ENCODE measurements around the gene ADD2.

ADD2 gene

GRCh38 chr2:70738159-70738558, 29.8 kb downstream of the ADD2 start:
- peaks cover under 1% of the 10 kb centered on the region for H3K36me3 ChIP-seq
- H3K27me3 ChIP-seq (ENCODE audit: insufficient read depth, low read depth, severe bottlenecking), result no peaks in the 10 kb centered on the region
- no peak overlapping the region for H3K4me3 ChIP-seq (ENCODE audit: low read depth, low read length)
- H3K27ac ChIP-seq, result no peak overlapping the region
- TF ChIP-seq, protein P1, sequence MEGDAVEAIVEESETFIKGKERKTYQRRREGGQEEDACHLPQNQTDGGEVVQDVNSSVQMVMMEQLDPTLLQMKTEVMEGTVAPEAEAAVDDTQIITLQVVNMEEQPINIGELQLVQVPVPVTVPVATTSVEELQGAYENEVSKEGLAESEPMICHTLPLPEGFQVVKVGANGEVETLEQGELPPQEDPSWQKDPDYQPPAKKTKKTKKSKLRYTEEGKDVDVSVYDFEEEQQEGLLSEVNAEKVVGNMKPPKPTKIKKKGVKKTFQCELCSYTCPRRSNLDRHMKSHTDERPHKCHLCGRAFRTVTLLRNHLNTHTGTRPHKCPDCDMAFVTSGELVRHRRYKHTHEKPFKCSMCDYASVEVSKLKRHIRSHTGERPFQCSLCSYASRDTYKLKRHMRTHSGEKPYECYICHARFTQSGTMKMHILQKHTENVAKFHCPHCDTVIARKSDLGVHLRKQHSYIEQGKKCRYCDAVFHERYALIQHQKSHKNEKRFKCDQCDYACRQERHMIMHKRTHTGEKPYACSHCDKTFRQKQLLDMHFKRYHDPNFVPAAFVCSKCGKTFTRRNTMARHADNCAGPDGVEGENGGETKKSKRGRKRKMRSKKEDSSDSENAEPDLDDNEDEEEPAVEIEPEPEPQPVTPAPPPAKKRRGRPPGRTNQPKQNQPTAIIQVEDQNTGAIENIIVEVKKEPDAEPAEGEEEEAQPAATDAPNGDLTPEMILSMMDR (IDR thresholded peaks at IDR 0.05; ENCODE audit: low read depth, low read length), result no peak
- DNase-seq, result no peak
- no peaks in the 10 kb centered on the region for H3K9me3 ChIP-seq (ENCODE audit: severe bottlenecking)

DNA sequence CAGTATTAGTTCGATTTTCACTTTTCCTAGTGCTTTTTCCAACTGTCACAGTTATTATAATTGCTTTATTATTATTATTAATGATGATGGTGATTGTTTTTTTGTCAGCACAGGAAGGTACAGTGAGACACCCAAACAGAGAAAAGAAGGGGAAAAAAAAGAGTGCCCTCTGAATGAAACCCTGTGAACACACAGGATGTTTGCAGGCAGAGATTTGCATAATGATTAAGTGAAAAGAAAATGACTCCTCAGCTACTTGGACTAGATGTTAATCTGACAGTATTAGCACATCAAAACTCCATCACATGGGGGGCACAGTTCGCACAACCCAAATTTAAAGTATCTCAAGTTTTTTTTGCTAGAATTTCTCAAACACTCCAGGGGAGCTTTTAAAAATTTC, 32.9 kb downstream of the ADD2 start:
- no peak for DNase-seq
- Histone ChIP-seq H3K27me3 (ENCODE audit: insufficient read depth, low read depth, severe bottlenecking) (no peaks in the 10 kb centered on the region), H3K36me3 (no peaks in the 10 kb centered on the region), H3K27ac (no peak overlapping the region), H3K4me3 (ENCODE audit: low read depth, low read length) (no peak overlapping the region), H3K9me3 (ENCODE audit: severe bottlenecking) (no peaks in the 10 kb centered on the region)
- TF ChIP-seq, protein P1 (IDR thresholded peaks at IDR 0.05; ENCODE audit: low read depth, low read length), result no peak

DNA sequence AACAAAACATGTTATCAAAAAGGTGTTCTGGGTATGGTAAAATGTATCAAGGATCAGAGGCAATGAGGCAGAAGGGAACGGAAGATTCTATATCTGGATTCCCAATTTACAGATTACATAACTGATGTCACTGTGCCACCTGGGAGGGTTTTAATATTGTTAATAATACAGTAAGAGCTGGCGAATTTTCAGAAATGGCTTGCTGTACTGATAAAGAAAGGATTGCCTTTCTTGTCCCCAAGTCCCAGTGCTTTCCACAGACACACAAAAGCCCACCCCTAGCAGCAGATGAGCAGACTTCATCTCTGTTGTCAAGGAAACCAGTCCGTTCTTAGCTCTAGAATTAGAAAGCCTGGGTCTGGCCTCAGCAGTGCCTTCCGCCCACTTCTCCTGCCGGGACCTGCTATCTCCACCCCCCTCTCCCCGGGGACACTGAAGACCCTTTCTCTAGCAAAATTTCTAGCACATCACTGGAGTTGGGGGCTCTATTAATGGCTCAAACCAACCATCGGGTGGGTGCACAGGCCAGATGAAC, 34.3 kb downstream of the ADD2 start:
- no peak overlapping the region for H3K27ac ChIP-seq
- H3K27me3 ChIP-seq (ENCODE audit: insufficient read depth, low read depth, severe bottlenecking), result no peaks in the 10 kb centered on the region
- H3K9me3 ChIP-seq (ENCODE audit: severe bottlenecking), result no peaks in the 10 kb centered on the region
- H3K4me3 ChIP-seq (ENCODE audit: low read depth, low read length), result no peak overlapping the region
- H3K36me3 ChIP-seq, result no peaks in the 10 kb centered on the region
- TF ChIP-seq, protein P1 (IDR thresholded peaks at IDR 0.05; ENCODE audit: low read depth, low read length), result no peak
- no peak for DNase-seq

GRCh38 chr2:70732766-70733645, 35.0 kb downstream of the ADD2 start:
- no peak for DNase-seq
- no peaks in the 10 kb centered on the region for H3K9me3 ChIP-seq (ENCODE audit: severe bottlenecking)
- H3K36me3 ChIP-seq, result no peaks in the 10 kb centered on the region
- no peak overlapping the region for H3K4me3 ChIP-seq (ENCODE audit: low read depth, low read length)
- TF ChIP-seq, protein P1 (IDR thresholded peaks at IDR 0.05; ENCODE audit: low read depth, low read length), result no peak
- H3K27ac ChIP-seq, result no peak overlapping the region
- no peaks in the 10 kb centered on the region for H3K27me3 ChIP-seq (ENCODE audit: insufficient read depth, low read depth, severe bottlenecking)

- H3K27ac ChIP-seq, result no peak overlapping the region
- no peak for DNase-seq
- H3K27me3 ChIP-seq (ENCODE audit: insufficient read depth, low read depth, severe bottlenecking), result no peaks in the 10 kb centered on the region
- H3K4me3 ChIP-seq (ENCODE audit: low read depth, low read length), result no peak overlapping the region
- H3K36me3 ChIP-seq, result peaks cover 4% of the 10 kb centered on the region
- TF ChIP-seq, protein P1 (IDR thresholded peaks at IDR 0.05; ENCODE audit: low read depth, low read length), result no peak
- H3K9me3 ChIP-seq (ENCODE audit: severe bottlenecking), result peaks cover 14% of the 10 kb centered on the region
These were observed 37.3 kb downstream of the ADD2 start for GRCh38 chr2:70730730-70731129.

All from WERI-Rb-1 (cell line).